Motor neuron (in vitro differentiated cells): ENCODE data around the gene SLC8A1. TPM values are rescaled to one million over a fixed set of nuclear protein-coding genes. Genes with fewer than 3 reads are reported as not detected.

Experiments used
- ATAC-seq, 8 experiments: fragments of 200-7000 bp; cut with Tn5 transposase; replicated peaks in 6 of 8; 2 replicates each; pipeline ENCODE4 v1.8.0; 2021; ENCODE audit warnings: mild to moderate bottlenecking in 8 of 8, moderate library complexity in 8 of 8
- H3K27ac ChIP-seq, 2 donors: fragments of 250-450 bp; sonication (Bioruptor Pico); 2 replicates each; pipeline ENCODE4 v1.9.0; 2021; ENCODE audit warnings: antibody characterized with exemption in 2 of 2, mild to moderate bottlenecking in 2 of 2, moderate library complexity in 1 of 2
- H3K4me1 ChIP-seq, 2 donors: fragments of 250-450 bp; sonication (Bioruptor Pico); replicated peaks in 1 of 2; 2 replicates each; pipeline ENCODE4 v1.6.1; 2021; ENCODE audit warnings: antibody characterized with exemption in 2 of 2, mild to moderate bottlenecking in 2 of 2, moderate library complexity in 1 of 2
- H3K4me3 ChIP-seq, 5 donors: fragments of 250-450 bp; sonication (Bioruptor Pico); 2 replicates each; pipeline ENCODE4 v1.9.0; 2021; ENCODE audit warnings: antibody characterized with exemption in 5 of 5, mild to moderate bottlenecking in 5 of 5, moderate library complexity in 4 of 5
- WGBS, 10 experiments: fragments of 450-650 bp; shearing (Covaris generic); methylation state at CpG; one replicate each; pipeline ENCODE4 v1.0.0; 2022; 5-methylcytosine and 5-hydroxymethylcytosine counted together
- in situ Hi-C, 9 experiments: fragments of 400-800 bp; cut with MboI; loops; one replicate each; pipeline ENCODE4 v1.15.0; 2021; ENCODE audit warnings: low sequenced_read_pairs in 9 of 9, low pct_unique_long_range_greater_than_20kb in 2 of 9; ENCODE audit not compliant: unreplicated experiment in 9 of 9
- total RNA-seq, 8 experiments: library from RNA; unstranded; fragments of 300-600 nt; gene quantifications; 2 replicates each; pipeline versions ENCODE4 v1.2.3 to v1.2.4, GENCODE V29; 2022

The SLC8A1 gene
- total RNA-seq, 8 experiments from 2014 or later = 0.27 to 55.1 (median 24.5) TPM

DNA sequence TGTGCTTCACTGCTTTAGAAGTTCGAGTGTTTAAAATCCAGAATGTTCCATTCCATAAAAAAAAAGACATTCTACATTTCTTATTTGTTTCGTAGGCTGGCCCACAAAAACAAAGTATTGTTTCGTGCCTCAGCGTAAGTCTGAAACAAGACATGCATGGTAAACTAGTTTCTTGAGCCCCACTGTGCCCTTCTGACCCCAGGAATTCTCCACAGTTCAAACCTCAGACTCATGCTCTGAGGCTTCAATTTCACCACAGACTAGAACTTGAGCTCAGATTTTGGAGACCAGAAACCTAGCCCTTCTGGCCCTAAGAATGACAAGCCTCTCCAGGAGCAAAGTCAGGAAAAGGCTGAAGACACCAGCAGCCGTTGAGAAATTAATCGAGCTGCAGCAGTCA is 151.5 kb downstream of the SLC8A1 start:
- WGBS, 10 experiments = 50 to 100% (median 77%) methylated on average over 1 to 6 of the region's 6 CpGs; no CpG with 5 or more reads in 2 of the 10 experiments
- ATAC-seq = no peak
- in situ Hi-C loops = no loop called here
- Histone ChIP-seq H3K4me1 (no peaks in the 10 kb centered on the region), H3K27ac (no peak overlapping the region), H3K4me3 (no peak overlapping the region)

DNA sequence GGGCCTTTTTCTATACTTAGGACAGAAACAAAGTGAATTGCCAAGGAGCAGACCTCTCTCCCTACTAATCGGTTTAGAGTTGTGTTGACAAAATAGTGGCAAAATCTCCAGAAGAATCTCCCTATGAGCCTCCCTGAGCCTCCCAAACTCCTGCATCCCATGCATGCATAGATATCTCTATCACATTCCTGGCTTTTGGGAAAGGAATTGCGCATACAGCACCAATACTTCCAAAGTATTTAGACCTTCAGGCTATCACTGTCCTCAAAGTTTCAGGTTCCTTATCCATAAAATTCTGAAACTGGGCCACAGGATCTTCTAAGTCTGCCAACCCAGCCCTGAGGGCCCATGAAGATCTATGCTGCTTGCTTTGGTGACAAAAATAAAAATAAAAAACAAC is 152.1 kb downstream of the SLC8A1 start:
- H3K4me1 ChIP-seq = no peaks in the 10 kb centered on the region
- H3K4me3 ChIP-seq = no peak overlapping the region
- H3K27ac ChIP-seq = no peak overlapping the region
- 70 to 100% (median 87%) methylated on average over 1 to 2 of the region's 2 CpGs; no CpG with 5 or more reads in 4 of the 10 experiments for WGBS, 10 experiments
- in situ Hi-C loops = no loop called here
- ATAC-seq = peak in 3 of 8 experiments; percentile 35 to 82 (median 35)

DNA sequence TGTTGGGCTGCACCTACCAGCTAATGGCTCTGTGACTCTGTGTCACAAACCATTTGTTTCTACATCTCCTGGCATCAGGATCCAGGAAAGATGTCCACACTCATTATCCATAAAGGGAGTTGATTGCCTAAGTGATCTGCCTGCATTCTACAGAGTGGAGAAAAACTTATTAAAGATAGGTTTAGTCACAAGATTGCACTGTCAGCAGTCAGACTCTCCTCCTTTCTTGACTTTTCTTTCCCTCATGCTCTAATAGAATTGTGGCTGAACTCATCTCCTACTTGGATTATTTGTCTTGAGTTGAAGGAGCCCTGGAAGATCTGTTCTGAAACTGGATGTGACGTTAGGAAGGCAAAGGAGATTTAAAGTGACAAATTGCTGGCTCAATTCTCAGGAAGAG is 152.7 kb downstream of the SLC8A1 start:
- 71 to 100% (median 100%) methylated on average over 1 of the region's 1 CpG; no CpG with 5 or more reads in 7 of the 10 experiments for WGBS, 10 experiments
- Histone ChIP-seq H3K27ac (no peak overlapping the region), H3K4me1 (no peaks in the 10 kb centered on the region), H3K4me3 (no peak overlapping the region)
- no peak for ATAC-seq
- in situ Hi-C loops = no loop called here

DNA sequence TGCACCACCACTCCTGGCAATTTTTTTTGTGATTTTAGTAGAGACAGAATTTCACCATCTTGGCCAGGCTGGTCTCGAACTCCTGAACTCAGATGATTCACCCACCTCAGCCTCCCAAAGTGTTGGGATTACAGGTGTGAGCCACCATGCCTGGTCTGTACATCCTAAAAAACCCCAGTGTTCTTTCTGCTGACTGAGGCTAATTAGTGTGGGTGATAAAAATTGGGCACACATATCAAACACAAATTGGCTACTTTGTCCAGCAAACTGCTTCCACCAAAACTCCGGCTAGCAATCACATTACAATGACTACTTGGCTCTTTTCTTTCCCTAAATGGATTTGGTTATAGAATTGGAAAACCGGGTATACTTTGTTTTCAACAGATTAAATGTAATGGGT is 153.9 kb downstream of the SLC8A1 start:
- Histone ChIP-seq H3K4me3 (no peak overlapping the region), H3K27ac (no peak overlapping the region), H3K4me1 (peaks cover under 1 to 4% of the 10 kb centered on the region in 2 donors)
- ATAC-seq = no peak
- 68 to 100% (median 95%) methylated on average over 1 to 3 of the region's 3 CpGs; no CpG with 5 or more reads in 2 of the 10 experiments for WGBS, 10 experiments
- in situ Hi-C loops = no loop called here

- in situ Hi-C loops = no loop called here
- ATAC-seq = peak in 2 of 8 experiments; percentile 17 to 23
These were observed 159.6 kb downstream of the SLC8A1 start for GRCh38 chr2:40292291-40292690.

GRCh38 chr2:40289771-40290404 is 162.0 kb downstream of the SLC8A1 start:
- no peak overlapping the region for H3K4me3 ChIP-seq
- in situ Hi-C loops = no loop called here
- WGBS, 10 experiments = 78 to 100% (median 93%) methylated on average over 1 to 7 of the region's 7 CpGs
- ATAC-seq = no peak
- H3K27ac ChIP-seq = no peak overlapping the region
- peaks cover 8 to 16% of the 10 kb centered on the region in 2 donors for H3K4me1 ChIP-seq

More at GRCh38 chr2:40292291-40292690, 159.6 kb downstream of the SLC8A1 start:
- H3K27ac ChIP-seq = no peak overlapping the region
- no peak overlapping the region for H3K4me3 ChIP-seq
- WGBS, 10 experiments = 40 to 100% (median 75%) methylated on average over 1 of the region's 1 CpG; no CpG with 5 or more reads in 6 of the 10 experiments
- H3K4me1 ChIP-seq = peaks cover 8 to 14% of the 10 kb centered on the region in 2 donors

DNA sequence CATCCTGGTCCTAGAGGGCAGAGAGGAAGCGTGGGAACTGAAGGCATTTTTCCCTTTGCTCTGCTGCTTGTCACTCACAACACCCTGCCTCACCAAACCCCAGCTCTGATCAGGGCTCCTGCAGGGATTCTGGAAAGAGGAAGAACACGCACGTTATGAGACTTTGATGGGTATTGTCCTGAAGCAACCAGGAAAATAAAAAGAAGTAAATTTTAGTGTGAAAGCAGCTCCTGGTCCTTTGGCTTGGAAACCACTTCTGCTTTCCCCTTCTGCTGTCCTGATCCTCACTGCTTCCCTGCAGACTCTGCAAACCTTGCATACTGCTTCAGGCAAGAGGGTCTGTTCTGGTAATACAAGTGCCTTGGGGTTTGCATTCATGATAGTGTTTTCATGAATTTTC is 164.1 kb downstream of the SLC8A1 start:
- H3K4me1 ChIP-seq = peaks cover 5 to 13% of the 10 kb centered on the region in 2 donors
- no peak for ATAC-seq
- WGBS, 10 experiments = 67 to 100% (median 71%) methylated on average over 2 to 3 of the region's 3 CpGs; no CpG with 5 or more reads in 5 of the 10 experiments
- in situ Hi-C loops = no loop called here
- no peak overlapping the region for H3K4me3 ChIP-seq
- H3K27ac ChIP-seq = no peak overlapping the region

- in situ Hi-C loops = no loop called here
- WGBS, 10 experiments = 50 to 100% (median 88%) methylated on average over 1 to 2 of the region's 2 CpGs; no CpG with 5 or more reads in 3 of the 10 experiments
These were observed 164.7 kb downstream of the SLC8A1 start for GRCh38 chr2:40287195-40287594.

DNA sequence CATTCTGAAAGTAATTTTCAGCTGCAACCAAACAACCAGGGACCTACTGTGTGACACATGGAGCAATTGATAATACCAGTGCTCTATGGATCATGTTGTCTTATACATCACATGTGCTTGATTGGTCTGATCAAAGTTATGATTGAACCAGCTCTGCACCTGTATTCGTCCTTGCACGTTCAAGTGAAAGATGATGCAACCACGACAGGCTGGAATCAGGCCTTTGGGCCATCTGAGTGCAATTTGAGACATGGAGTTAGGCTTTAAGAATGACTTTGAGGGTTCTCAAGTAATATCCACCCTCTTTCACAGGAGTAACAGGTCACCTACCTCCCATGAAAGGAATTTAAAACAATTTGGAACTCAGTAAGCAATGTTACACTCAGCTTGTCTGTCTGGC is 165.2 kb downstream of the SLC8A1 start:
- in situ Hi-C loops = no loop called here
- Histone ChIP-seq H3K4me3 (no peak overlapping the region), H3K4me1 (peaks cover 0 to 6% of the 10 kb centered on the region in 2 donors), H3K27ac (no peak overlapping the region)
- ATAC-seq = no peak
- WGBS, 10 experiments = 55 to 96% (median 82%) methylated on average over 1 to 3 of the region's 3 CpGs; no CpG with 5 or more reads in 4 of the 10 experiments

More at GRCh38 chr2:40287195-40287594, 164.7 kb downstream of the SLC8A1 start:
- no peak overlapping the region for H3K4me3 ChIP-seq
- ATAC-seq = peak in 3 of 8 experiments; percentile 43 to 56 (median 50)
- H3K4me1 ChIP-seq = peaks cover 0 to 7% of the 10 kb centered on the region in 2 donors
- H3K27ac ChIP-seq = no peak overlapping the region

- ATAC-seq = no peak
- Histone ChIP-seq H3K4me3 (no peak overlapping the region), H3K27ac (no peak overlapping the region), H3K4me1 (peaks cover 0 to 6% of the 10 kb centered on the region in 2 donors)
- in situ Hi-C loops = no loop called here
These were observed 166.5 kb downstream of the SLC8A1 start for GRCh38 chr2:40285391-40285790.

DNA sequence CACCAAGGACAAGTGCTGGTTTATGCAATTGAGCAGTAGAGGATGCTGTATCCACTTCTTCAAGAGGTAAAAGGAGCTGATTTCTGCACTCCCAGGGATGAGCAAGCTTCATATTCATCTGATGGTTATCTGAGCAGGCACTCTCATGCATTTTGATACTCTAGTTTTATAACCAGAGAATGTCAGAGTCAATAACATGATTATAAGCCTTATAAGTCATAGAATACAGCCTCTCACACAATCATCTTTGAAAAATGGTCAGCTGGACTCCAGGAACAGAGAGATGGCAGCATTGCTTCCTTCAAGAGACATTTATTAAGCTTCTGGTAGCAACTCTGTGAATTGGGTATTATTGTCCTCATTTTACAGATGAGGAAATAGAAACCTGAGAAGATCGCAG is 167.1 kb downstream of the SLC8A1 start:
- Histone ChIP-seq H3K4me1 (peaks cover 0 to 7% of the 10 kb centered on the region in 2 donors), H3K27ac (no peak overlapping the region), H3K4me3 (no peak overlapping the region)
- WGBS, 10 experiments = 60 to 100% (median 86%) methylated on average over 1 of the region's 1 CpG; no CpG with 5 or more reads in 4 of the 10 experiments
- peak in 1 of 8 experiments; percentile 39 for ATAC-seq
- in situ Hi-C loops = no loop called here

DNA sequence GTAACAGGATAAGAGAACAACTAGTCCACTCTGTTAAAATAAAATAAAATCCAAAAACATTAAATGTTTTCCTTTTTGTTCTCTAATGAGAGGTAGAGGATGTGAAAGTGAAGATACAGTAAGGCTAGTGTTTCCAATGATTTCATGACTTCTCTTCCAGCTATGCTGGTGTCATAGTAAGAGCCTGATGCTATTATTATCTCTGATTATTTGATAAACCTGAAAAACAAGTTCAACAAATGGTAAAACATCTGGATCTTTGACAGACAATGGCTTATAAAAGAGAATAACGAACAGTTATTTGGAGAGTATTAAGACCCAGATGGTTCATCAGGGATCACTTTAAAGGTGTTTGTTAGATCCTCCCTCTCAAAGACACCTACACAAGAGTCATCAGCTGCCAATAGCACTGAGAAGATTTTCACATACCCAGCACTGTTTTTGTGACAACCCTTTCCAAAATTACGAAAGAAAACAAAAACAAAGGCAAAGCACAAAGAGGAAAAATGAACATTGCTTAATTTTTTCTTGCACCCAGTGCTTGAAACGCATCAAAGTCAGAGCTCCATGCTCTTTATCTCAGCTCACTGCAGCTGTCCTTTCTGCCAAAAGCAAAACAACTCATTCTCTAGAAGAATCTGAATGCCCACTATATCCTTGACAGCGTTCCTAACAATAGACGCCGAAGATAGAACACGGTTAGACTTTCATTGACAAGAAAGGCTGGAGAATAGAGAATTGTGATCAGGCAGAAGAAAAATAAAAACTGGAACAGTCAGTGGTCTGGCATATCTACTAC is 168.6 kb downstream of the SLC8A1 start:
- ATAC-seq = no peak
- no peak overlapping the region for H3K27ac ChIP-seq
- in situ Hi-C loops = no loop called here
- H3K4me1 ChIP-seq = peaks cover 0 to 9% of the 10 kb centered on the region in 2 donors
- WGBS, 10 experiments = 46 to 89% (median 75%) methylated on average over 2 to 7 of the region's 7 CpGs; no CpG with 5 or more reads in 2 of the 10 experiments
- no peak overlapping the region for H3K4me3 ChIP-seq

DNA sequence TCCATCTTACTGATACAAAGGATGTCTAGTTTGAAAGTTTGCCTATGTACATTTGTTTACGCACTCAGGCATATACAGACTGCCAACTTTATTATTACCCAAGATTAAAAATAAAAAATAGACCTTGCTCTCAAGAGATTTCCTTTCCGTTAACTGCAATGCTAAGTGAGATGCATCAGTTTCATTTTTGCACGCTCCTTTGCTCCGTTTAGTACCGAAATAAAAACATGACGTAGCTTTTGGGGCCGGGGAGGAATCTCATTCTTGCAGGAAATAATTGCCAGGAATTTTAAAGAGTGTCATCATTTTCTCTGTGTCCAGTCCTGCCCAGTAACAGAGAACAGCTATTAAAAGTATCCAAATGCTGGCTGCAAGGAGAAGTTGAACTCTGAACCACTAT is 169.5 kb downstream of the SLC8A1 start:
- Histone ChIP-seq H3K4me3 (no peak overlapping the region), H3K27ac (no peak overlapping the region), H3K4me1 (peaks cover 0 to 9% of the 10 kb centered on the region in 2 donors)
- in situ Hi-C loops = no loop called here
- WGBS, 10 experiments = 63 to 100% (median 95%) methylated on average over 1 to 7 of the region's 7 CpGs; no CpG with 5 or more reads in 1 of the 10 experiments
- ATAC-seq = no peak
